ENCODE measurements around the gene DNALI1.
A peak's percentile ranks its signal among the peaks of the same experiment; 100 is the strongest.
"Not testable (repeated sequence)": the region's sequence is repeated elsewhere in the genome, so short reads cannot be mapped to it uniquely, and the experiment has no call there.

DNALI1 gene

DNA sequence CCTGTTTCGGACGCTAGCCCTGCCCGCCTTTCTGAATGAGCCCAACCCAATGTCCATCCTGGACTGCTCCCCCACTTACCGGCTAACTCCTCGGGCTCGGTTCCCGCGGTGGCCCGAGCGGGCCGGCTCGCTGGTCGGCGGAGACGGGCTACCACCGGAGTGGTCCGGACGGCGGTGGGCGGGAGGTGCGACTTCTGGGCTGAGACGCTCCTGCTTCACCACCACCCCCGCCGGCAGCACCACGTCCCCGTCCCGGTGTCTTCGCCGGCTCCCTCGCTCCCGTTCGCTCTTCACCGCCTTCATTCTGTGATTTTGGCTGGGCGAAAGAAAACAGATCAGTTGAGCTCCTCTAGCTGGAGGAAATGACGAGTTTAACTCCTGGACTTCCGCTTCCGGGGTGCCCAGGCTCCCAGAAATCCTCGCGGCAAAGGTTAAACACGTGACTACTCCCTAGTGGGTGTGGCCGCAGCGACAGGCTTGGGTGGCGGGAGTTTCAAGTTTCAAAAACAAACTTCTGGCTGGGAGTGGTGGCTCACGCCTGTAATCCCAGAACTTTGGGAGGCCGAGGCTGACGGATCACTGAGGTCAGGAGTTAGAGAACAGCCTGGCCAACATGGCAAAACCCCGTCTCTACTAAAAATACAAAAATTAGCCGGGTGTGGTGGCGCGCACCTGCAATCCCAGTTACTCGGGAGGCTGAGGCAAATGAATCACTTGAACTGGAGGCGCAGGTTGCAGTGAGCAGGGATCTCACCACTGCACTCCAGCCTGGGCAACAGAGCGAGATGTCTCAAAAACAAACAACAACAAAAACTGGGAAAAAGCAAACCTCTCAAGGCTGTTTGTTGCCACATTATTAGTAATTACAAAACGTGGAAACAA lies 2.6 kb upstream of the DNALI1 start, which contains the start of gene SNIP1:
SNIP1 (minus strand) TSS at position 367 of the 882 bp plus-strand sequence; CDS start at position 303, 64 bp downstream.
- peak; percentile 89 for DNase-seq (ENCODE audit: low spot score)

DNA sequence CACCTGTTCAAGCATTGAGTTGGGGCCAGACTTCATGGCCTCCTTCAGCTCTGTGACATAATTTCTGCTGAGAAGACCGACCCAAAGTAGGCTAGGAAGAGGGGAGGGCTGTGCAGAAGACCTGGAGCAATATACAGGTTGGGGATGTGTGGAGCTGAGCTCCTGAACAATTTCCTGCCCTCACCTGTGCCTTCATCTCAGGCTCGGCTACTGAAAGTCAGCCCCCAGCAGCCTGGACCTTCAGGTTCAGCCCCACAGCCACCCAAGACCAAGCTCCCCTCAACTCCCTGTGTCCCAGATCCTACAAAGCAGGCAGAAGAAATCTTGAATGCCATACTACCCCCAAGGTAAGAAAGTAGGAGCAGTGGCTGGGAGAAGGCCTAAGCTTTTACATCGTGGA lies 662 bp downstream of the DNALI1 start:
- no peak for DNase-seq (ENCODE audit: low spot score)

DNA sequence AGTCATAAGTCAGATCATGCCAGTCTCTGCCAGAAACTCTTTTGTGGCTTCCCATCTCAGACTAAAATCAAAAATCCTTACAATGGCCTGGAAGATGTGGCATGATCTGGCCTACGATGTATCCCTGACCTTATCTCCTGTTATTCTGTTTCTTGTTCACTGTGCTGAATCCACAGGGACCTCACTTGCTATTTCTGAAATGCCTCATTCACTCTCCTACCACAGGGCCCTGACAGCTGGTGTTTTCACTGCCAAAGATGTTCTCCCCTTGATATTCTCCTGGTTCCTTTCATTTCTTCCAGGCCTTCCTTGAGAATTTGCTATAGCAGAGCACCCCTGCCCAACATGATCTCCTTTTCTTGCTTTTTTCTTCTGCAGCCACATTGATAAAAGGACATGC lies 1.7 kb downstream of the DNALI1 start:
- no peak for DNase-seq (ENCODE audit: low spot score)

DNA sequence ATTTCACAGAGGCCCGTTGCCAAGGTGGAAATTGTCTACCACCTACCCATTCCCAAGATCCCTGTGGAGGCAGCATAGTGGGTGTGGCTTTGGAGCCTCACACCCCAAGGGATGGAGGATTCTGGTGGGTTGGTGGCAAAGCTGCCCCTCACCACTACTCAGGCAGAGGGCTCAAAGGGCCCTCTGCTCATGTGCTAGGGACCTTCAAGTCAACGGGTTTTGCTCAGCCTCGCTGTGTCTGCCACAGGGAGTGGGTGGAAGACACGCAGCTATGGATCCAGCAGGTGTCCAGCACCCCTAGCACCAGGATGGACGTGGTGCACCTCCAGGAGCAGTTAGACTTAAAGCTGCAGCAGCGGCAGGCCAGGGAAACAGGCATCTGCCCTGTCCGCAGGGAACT lies 2.3 kb downstream of the DNALI1 start:
- no peak for DNase-seq (ENCODE audit: low spot score)

DNA sequence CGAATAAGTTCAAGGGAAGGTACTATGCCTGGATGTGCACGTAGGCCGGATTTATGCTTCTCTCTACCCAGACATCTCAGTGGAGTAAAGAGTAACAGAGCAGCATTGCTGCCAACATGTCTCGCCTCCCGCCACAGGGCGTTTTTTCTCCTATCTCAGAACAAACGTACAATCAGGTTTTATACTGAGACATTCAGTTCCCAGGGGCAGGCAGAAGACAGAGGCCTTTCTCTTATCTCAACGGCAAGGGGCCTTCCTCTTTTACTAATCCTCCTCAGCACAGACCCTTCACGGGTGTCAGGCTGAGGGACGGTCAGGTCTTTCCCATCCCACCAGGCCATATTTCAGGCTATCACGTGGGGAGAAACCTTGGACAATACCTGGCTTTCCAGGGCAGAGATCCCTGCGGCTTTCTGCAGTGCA lies 3.2 kb downstream of the DNALI1 start:
- DNase-seq (ENCODE audit: low spot score), result not testable (repeated sequence)

DNA sequence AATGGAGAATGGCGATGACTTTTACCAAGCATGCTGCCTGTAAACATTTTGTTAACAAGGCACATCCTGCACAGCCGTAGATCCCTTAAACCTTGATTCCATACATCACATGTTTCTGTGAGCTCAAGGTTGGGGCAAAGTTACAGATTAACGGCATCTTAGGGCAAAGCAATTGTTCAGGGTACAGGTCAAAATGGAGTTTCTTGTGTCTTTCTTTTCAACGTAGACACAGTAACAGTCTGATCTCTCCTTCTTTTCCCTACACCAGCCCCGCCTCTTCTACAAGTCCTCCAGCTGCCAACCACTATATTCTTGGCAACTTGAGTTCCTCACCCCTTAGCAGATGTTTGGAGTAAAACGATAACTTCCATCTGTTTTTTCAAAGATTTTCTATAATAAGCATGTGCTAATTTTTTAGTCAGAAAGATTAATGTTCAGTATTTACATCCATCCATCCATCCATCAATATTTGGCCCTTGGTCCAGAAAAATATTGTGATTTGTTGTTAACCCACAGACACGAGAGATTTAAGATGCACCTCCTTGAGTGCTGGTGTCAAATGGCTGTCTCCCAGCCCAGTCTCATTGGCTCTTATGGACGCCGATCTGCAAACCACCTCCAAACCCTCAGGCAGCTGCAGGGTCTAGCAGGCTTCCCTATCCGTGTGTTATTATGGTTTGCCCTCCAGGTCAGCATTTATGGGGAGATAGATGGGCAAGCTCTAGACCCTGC lies 3.8 kb downstream of the DNALI1 start:
- DNase-seq (ENCODE audit: low spot score), result no peak

DNA sequence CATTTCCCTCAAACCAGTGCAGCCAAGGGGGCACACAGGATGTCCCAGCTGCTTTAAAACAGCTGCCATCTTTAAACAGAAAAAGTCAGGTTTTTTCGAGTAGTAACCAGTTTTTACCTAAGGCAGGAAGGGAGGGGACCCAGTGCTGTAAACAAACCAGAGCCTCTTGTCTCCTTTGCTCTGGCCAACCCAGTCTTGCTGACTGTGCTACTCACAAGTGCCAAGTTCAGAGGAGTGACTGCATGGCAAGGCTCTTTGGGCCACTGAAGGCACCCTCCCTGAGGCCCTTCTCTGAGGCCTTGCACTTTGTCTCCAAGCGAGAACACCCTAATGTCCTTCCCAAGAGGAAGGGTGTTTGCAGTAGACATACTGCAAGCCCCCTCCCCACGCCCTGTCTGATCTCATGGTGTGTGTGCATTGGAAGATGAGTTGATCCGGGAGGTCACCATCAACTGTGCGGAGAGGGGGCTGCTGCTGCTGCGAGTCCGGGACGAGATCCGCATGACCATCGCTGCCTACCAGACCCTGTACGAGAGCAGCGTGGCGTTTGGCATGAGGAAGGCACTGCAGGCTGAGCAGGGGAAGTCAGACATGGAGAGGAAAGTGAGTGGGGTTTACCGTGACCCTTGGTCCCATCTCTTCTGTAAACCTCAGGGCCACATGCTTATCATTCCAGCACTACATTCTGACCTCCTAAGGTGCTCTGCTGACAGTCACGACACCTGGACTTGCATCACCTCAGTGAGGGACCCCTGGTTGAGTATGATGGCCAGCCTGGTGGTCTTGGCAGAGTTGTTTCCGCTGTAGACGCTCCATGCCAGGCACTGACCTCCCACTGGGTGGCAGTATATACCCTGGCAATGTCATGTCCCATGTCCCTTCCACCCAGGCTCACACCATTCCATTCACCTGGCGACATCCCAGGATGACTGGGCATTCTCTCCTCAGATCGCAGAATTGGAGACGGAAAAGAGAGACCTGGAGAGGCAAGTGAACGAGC lies 4.7 kb downstream of the DNALI1 start:
- peak; percentile 22 for DNase-seq (ENCODE audit: low spot score)

DNA sequence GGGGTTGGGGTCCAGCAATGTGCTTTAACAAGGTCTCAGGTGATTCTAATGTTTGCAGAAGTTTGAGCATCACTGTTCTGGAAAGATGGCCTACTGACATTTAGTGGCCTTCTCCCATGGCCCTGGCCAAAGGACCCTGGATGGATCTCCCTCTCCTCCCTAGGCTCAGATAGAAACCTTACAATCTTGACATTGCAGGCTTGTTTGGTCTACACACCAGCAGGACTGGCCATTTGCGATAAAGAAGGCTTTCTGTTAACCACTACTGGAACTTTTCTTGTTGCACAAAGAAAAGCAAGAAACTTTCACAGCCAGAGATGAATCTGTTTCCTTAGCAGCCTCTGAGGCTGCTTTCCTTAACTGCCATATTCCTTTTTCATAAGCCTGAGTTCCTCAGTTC lies 6.2 kb downstream of the DNALI1 start:
- no peak for DNase-seq (ENCODE audit: low spot score)

DNA sequence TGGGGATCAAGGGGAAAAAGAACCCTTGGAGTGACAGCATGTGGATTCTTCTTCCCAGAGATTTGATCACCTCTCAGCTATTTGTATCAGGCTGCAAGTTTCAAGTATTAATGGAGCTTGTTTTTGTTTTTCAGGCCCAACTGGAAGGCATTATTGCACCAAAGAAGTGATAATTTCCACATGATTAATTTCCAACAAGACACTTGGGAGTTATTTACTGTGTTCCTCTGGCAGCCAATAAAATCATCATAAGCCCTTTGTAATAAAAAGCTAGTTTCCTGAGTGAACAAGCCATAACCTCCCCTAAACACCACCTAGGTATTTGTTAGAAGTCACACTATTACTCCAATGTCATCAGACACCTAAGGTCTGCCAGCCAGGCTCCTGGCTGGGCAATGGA lies 8.2 kb downstream of the DNALI1 start:
- DNase-seq (ENCODE audit: low spot score), result no peak

DNA sequence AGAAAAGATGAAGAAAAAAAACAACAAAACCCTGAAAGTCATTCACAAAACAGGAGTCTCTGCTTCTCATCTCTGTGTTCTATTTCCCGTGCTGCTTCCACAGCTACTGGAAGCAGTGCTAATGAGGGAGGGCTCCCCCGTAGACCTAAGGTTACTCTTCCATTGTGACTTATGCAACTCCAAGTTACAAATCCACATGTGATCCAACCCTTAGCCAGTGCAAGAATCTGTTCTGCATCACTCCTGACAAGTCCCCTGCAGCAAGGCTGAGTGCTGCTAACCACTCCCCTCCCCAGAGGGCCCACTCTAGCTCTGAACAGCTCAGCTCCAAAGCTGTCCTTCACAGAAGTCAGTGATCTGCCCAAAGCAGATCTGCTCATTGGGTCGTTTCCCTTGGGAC lies 10.3 kb downstream of the DNALI1 start:
- no peak for DNase-seq (ENCODE audit: low spot score)

DNA sequence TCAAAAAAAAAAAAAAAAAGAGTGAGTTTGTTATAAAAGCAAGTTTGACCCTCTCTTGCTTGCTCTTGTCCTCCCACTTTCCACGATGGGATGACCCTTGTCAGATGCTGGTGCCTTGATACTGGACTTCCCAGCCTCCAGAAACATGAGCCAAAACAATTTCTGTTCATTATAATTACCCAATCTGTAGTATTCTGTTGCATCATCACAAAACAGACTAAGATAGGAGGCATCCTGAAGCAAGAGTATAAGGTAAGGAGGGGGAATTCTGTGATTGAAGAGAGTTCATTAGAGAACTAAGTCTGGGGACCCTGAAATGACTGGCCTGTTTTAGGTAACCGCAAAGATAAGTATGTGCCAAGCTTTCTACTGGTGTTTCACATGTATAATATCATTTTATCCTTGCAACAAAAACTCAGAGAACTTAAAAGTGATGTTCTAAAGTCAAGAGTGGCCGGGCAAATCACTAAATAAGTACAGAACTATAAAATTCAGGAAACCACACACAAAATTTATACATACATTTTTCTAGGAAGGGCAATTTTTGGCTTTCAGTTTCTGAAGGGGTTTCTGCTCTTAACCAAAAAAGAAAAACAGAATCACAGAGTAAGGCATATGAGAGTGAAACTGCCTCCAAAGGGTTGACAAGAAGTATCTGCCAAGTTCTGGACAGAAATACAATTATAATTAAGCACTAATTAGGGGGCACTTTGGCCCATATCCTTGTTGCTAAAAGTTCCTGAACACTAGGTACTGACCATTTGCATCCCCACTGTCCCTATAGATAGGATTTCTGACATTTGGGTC lies 14.0 kb downstream of the DNALI1 start:
- no peak for DNase-seq (ENCODE audit: low spot score)

DNA sequence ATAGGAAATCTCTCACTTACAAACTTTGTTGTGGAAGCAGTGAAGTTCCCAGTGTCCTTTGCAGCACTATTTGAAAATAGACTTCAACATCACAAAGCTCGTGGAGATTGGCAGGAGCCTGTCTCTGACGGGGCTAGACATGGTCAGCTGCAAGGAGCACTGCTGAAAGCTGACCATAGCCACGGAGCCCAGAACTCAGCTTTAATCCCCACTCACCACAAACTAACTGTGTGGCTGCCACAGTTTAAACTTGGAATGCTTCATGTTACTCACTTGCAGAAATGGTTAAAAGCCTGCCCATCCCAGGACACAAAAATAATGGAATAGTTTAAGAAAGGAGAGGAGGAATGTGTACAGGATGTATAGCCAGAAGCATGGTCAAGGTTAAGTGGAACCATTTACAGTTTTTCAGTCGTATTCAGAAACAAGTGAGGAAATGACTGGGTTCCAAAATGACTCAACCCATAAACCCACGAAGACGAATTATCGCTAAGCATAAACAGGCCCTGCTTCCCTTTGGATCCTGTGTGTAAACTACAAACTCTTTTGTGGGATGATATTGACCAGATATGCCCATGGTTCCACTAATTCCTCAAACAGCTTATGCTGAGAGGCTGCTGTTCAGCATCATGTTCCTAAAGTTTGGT lies 18.2 kb downstream of the DNALI1 start:
- DNase-seq (ENCODE audit: low spot score), result no peak

DNA sequence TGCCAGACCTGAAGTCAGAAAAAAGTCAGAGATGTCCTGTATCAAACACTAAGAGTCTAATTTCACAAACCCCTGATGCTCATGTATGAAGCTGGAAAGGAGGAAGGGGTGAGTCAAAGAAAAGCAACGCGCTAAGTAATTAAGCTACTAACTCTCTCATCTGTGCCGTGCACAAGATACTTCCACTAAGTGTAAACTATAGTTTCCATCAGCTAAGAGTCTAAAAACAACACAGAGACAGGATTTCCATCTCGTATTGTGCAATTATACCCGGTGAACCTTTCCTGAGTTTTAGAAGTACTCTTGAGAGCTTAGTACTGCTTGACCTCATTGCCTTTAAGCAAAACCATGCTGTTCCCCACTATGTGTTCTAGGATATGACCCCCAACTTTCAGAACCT lies 19.0 kb downstream of the DNALI1 start:
- DNase-seq (ENCODE audit: low spot score), result no peak

DNA sequence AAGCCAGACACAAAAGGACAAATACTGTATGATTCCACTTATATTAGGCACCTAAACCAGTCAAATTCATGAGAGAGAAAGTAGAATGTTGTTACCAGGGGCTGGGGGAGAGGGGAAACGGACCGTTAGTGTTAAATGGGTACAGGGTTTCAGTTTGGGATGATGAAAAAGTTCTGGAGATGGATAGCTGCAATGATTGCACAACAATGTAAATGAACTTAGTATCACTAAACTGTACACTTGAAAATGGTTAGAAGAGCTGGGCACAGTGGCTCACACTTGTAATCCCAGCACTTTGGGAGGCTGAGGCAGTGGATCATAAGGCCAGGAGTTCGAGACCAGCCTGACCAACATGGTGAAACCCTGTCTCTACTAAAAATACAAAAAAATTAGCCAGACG lies 27.8 kb downstream of the DNALI1 start:
- DNase-seq (ENCODE audit: low spot score), result not testable (repeated sequence)

DNA sequence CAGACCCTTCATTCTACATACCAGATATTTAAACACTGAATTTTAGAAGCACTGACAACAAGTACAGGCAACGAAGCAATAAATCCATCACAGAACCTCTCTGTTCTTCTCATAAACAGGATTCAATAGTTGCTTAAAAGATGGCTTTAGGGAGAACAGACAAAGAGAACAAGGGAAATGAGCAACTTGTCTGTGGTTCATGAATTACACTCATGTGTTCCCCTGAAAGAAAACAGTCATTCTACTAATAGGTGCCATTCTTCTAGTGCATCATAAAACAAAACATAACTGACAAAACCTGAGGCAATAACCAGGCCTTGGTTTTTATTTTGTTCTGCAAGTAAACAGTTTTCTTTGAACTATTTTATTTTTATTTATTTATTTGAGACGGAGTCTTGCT lies 32.2 kb downstream of the DNALI1 start:
- no peak for DNase-seq (ENCODE audit: low spot score)

DNA sequence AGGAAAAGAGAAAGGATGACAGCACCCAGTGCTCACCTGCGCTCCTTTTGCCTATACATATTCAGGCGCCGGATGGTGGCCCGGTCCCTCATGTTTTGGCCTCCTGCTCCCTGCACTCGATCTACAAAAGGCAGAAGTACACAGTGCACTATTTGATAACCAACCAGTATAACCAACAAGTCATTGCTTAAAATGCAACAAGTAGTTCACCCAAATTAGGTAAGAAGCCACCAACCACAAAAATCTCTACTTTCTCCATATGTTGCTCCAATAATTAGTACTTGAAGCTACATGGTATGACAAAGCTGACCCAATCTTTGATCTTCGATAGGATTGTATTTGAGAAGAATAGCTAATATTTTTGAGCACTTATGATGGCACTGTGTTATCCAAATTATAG lies 37.0 kb downstream of the DNALI1 start:
- DNase-seq (ENCODE audit: low spot score), result no peak

DNA sequence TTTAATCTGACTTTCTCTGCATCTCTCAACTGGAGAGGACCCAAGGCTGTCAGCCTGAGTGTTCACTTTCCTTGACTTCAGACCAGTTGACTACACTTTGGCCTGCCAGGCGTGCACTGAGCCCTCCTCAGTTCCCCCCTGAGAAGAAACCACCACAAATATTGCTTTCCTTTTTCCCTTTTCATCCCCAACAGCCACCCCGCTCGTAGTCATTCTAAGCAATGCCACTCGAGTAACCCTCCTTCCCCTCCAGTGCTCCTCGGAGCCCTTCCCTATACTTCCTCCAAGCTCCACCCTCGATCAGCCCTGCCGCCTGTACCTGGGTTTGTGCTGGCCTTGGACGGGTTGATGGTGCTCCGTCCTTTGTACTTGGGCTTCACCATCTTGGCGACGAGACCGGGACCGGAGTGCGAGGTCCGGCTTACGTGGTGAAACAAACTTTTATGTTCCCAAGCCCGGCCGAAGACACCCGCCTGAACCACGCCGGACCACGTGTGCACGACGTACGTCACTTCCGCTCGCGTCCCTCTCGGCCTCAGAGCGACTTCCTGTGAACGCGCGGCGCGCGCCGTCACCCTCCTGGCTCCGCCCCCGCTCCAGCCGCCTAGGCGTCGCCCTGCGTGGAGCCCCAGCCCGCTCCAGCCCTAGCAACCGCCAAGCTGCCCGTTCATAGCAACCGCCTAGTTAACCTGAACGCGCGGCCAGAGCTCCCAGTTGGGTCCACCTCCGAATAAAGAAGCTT lies 38.9 kb downstream of the DNALI1 start, which contains the start of gene GNL2:
GNL2 (minus strand) TSS at position 498 of the 742 bp plus-strand sequence; CDS start at position 383, 115 bp downstream.
- DNase-seq (ENCODE audit: low spot score), result peak; percentile 92

DNA sequence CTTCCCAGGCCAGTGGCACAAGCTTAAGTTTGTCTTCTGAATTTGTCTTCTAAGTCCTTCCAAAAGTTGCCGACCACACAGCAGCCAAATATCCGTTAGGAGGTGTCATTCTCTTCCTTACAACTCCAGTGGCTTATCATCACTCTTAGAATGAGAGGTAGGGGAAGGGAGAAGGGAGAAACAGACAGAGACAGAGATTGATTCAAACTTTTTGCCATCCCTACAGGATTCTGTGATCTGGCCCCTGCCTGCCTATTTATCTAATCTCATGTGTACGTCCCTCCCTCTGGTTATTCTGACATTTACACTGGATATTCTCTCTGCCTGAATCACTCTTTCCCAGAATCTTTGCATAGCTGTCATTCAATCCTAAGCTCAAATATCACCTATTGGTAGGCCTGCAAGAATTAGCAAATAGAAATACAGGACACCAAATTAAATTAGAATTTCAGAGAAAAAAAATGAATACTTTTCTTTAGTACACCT lies 39.5 kb downstream of the DNALI1 start:
- DNase-seq (ENCODE audit: low spot score), result no peak

DNA sequence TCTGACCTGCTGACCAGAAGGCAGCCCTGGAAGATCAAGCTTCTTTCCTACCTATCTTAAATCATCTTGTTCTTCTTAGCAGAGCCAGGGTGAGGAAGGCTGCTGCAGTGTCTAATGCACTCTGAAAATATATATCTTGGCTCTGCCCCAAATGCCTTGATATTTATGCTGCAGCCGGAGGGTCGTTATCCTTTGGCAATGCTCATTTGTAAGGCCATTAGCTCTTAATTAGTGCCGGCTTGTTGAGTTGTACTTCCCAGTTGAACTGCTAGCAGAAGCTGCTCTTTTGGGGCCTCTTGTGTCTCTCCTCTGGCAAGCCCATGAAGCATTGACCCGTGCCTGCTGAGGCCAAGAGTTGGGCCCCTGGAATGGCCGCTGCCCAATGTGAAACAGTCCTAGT lies 43.2 kb downstream of the DNALI1 start:
- DNase-seq (ENCODE audit: low spot score), result no peak
